Fibroblast of lung (primary cell): ENCODE results near the gene FAM83B. TPM values are rescaled to one million over a fixed set of nuclear protein-coding genes. Genes with fewer than 3 reads are reported as not detected.

Source experiments
- DNase-seq, 2 donors: peaks; one replicate each; pipeline versions ENCODE4 v3.0.0 to v3.0.0-alpha.2; 2010; ENCODE audit warnings: low read depth in 2 of 2
- H2AFZ ChIP-seq: 2 replicates; pipeline ENCODE4 v1.5.1; 2012; ENCODE audit warnings: low read length, control low read depth, inconsistent platforms
- H3K27ac ChIP-seq: 2 replicates; pipeline ENCODE4 v1.5.1; 2011; ENCODE audit warnings: low read length, control low read depth; ENCODE audit not compliant: insufficient read depth
- H3K27me3 ChIP-seq: 2 replicates; pipeline ENCODE4 v1.5.1; 2011; ENCODE audit warnings: mild to moderate bottlenecking, low read length; ENCODE audit not compliant: control insufficient read depth, insufficient read depth
- H3K36me3 ChIP-seq: 2 replicates; pipeline ENCODE4 v1.5.1; 2011; ENCODE audit warnings: low read length; ENCODE audit not compliant: control insufficient read depth, insufficient read depth
- H3K4me1 ChIP-seq: 2 replicates; pipeline ENCODE4 v1.5.1; 2011; ENCODE audit warnings: low read length; ENCODE audit not compliant: control insufficient read depth, insufficient read depth; ENCODE audit errors: extremely low read depth
- H3K4me2 ChIP-seq: 2 replicates; pipeline ENCODE4 v1.5.1; 2011; ENCODE audit warnings: low read length, control low read depth; ENCODE audit not compliant: insufficient read depth; ENCODE audit errors: extremely low read depth
- H3K4me3 ChIP-seq, 4 experiments: fragments of 200-600 bp in 1 of 4; sonication (generic) in 1 of 4; replicated peaks in 1 of 4; 2 replicates each; pipeline ENCODE4 v1.5.1; 2011 to 2016; ENCODE audit warnings: low read length in 4 of 4, low read depth in 3 of 4, mild to moderate bottlenecking in 3 of 4, control low read depth in 2 of 4, inconsistent platforms in 1 of 4, mixed read lengths in 1 of 4; ENCODE audit not compliant: insufficient read depth in 1 of 4; ENCODE audit errors: control extremely low read depth in 1 of 4
- H3K79me2 ChIP-seq: 2 replicates; pipeline ENCODE4 v1.5.1; 2012; ENCODE audit warnings: mild to moderate bottlenecking, low read length, inconsistent platforms; ENCODE audit not compliant: control insufficient read depth, insufficient read depth
- H3K9ac ChIP-seq: 2 replicates; pipeline ENCODE4 v1.5.1; 2011; ENCODE audit warnings: mild to moderate bottlenecking, low read length, control low read depth; ENCODE audit not compliant: insufficient read depth
- H3K9me3 ChIP-seq: 2 replicates; pipeline ENCODE4 v1.5.1; 2012; ENCODE audit warnings: low read depth, low read length; ENCODE audit not compliant: control insufficient read depth, insufficient read depth
- H4K20me1 ChIP-seq: 2 replicates; pipeline ENCODE4 v1.5.1; 2011; ENCODE audit warnings: low read length; ENCODE audit not compliant: control insufficient read depth, insufficient read depth; ENCODE audit errors: extremely low read depth
- EZH2 ChIP-seq: IDR thresholded peaks from 2 replicates; pipeline ENCODE4 v1.5.1; 2012; ENCODE audit warnings: low read length, control low read depth, mild to moderate bottlenecking; ENCODE audit errors: missing control alignments
- polyA plus RNA-seq, 2 donors: library from polyadenylated mRNA; depleted of rRNA in 1 of 2; stranded (reverse) in 1 of 2; unstranded in 1 of 2; fragments of >200 nt; gene quantifications; 2 replicates each; pipeline ENCODE4 v1.2.1, GENCODE V29; 2011 to 2012; ENCODE audit warnings: missing spikeins in 1 of 2
- total RNA-seq: library from RNA; depleted of rRNA; stranded (reverse); fragments of >200 nt; gene quantifications from 2 replicates; pipeline ENCODE4 v1.2.1, GENCODE V29; 2014
- TF ChIP-seq, protein P1 (sequence below), 2 donors: IDR thresholded peaks in 1 of 2; conservative IDR thresholded peaks in 1 of 2; 1 replicate in 1 of 2; 2 replicates in 1 of 2; pipeline ENCODE4 v1.5.1; 2011 to 2012; ENCODE audit warnings: low read length in 2 of 2, control low read depth in 1 of 2, inconsistent platforms in 1 of 2, low read depth in 1 of 2, mild to moderate bottlenecking in 1 of 2

Gene FAM83B
- total and polyA plus RNA-seq, 2 donors (not counting 1 experiment from before 2014, with no cell fraction given) = under 0.01 TPM; not detected in 1

GRCh38 chr6:54910431-54910884, 63.9 kb downstream of the FAM83B start:
- H3K4me1 ChIP-seq = no peaks in the 10 kb centered on the region
- H4K20me1 ChIP-seq = no peaks in the 10 kb centered on the region
- H3K27ac ChIP-seq = no peak overlapping the region
- H3K27me3 ChIP-seq = no peaks in the 10 kb centered on the region
- H3K79me2 ChIP-seq = no peaks in the 10 kb centered on the region
- TF ChIP-seq EZH2 = no peak
- TF ChIP-seq, protein P1, sequence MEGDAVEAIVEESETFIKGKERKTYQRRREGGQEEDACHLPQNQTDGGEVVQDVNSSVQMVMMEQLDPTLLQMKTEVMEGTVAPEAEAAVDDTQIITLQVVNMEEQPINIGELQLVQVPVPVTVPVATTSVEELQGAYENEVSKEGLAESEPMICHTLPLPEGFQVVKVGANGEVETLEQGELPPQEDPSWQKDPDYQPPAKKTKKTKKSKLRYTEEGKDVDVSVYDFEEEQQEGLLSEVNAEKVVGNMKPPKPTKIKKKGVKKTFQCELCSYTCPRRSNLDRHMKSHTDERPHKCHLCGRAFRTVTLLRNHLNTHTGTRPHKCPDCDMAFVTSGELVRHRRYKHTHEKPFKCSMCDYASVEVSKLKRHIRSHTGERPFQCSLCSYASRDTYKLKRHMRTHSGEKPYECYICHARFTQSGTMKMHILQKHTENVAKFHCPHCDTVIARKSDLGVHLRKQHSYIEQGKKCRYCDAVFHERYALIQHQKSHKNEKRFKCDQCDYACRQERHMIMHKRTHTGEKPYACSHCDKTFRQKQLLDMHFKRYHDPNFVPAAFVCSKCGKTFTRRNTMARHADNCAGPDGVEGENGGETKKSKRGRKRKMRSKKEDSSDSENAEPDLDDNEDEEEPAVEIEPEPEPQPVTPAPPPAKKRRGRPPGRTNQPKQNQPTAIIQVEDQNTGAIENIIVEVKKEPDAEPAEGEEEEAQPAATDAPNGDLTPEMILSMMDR (conservative IDR thresholded peaks at IDR 0.05 in 1 of 2, IDR thresholded peaks at IDR 0.05 in 1 of 2; ENCODE audit: low read depth in 1 of 2, low read length in 2 of 2) = no peak
- DNase-seq = peak; percentile 7 to 43
- H3K9me3 ChIP-seq = no peaks in the 10 kb centered on the region
- no peak overlapping the region for H3K4me3 ChIP-seq
- no peak overlapping the region for H3K4me2 ChIP-seq
- no peak overlapping the region for H3K9ac ChIP-seq
- H3K36me3 ChIP-seq = no peaks in the 10 kb centered on the region
- H2AFZ ChIP-seq = no peak overlapping the region

DNA sequence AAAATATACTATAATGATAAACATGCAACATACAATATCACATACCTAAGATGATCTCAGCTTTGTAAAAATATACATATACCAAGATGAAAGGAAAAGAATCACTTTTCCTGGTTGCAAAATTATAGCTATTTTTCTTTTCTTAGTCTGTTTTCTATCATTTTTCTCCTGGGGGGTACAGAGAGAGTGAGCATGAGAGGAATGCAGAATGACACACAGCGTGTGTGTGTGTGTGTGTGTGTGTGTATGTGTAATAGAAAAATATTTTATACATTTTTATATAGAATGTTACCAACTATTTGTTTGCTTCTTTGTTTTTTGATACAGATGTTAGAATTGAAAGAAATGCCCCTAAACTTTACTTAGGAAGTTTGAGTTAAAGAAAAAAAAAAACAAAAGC, 64.3 kb downstream of the FAM83B start:
- DNase-seq = no peak
- Histone ChIP-seq H3K27me3 (no peaks in the 10 kb centered on the region), H3K9ac (no peak overlapping the region), H3K79me2 (no peaks in the 10 kb centered on the region), H3K36me3 (no peaks in the 10 kb centered on the region), H3K4me3 (no peak overlapping the region), H3K27ac (no peak overlapping the region), H3K4me2 (no peak overlapping the region), H4K20me1 (no peaks in the 10 kb centered on the region), H3K9me3 (no peaks in the 10 kb centered on the region), H3K4me1 (no peaks in the 10 kb centered on the region), H2AFZ (no peak overlapping the region)
- no peak for TF ChIP-seq EZH2
- TF ChIP-seq, protein P1 (conservative IDR thresholded peaks at IDR 0.05 in 1 of 2, IDR thresholded peaks at IDR 0.05 in 1 of 2; ENCODE audit: low read depth in 1 of 2, low read length in 2 of 2) = no peak

DNA sequence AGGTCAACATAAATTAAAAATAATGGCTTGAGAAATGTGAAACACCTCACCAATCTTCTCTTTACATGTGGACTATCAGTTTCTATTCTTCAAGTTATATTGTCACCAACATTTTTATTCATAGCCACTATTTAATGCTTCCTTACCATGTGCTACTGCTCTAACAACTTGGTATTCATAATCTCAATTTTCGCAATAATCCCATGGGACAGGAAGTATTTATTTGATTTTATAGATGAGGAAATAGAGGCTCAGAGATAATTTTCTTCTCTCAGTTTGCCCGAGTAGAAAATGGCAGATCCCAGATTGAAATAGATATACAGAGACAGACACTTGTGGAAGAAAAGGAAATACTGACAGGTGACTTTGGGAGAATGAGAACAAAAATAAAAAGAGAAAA, 66.6 kb downstream of the FAM83B start:
- Histone ChIP-seq H3K27ac (no peak overlapping the region), H3K9me3 (no peaks in the 10 kb centered on the region), H3K4me3 (no peak overlapping the region), H3K79me2 (no peaks in the 10 kb centered on the region), H4K20me1 (no peaks in the 10 kb centered on the region), H2AFZ (no peak overlapping the region), H3K4me2 (no peak overlapping the region), H3K36me3 (no peaks in the 10 kb centered on the region), H3K9ac (no peak overlapping the region), H3K4me1 (no peaks in the 10 kb centered on the region), H3K27me3 (no peaks in the 10 kb centered on the region)
- TF ChIP-seq, protein P1 (conservative IDR thresholded peaks at IDR 0.05 in 1 of 2, IDR thresholded peaks at IDR 0.05 in 1 of 2; ENCODE audit: low read depth in 1 of 2, low read length in 2 of 2) = no peak
- no peak for TF ChIP-seq EZH2
- DNase-seq = no peak
